ENCODE measurements around the gene MAD1L1. TPM values are rescaled to one million over a fixed set of nuclear protein-coding genes. Genes with fewer than 3 reads are reported as not detected.
A peak's percentile ranks its signal among the peaks of the same experiment; 100 is the strongest.

MAD1L1 gene
- total and polyA plus RNA-seq, 2 of the 8 experiments (the other 6 are each of a cell fraction or from before 2014, with no cell fraction given), result 40.4 to 44.6 TPM

DNA sequence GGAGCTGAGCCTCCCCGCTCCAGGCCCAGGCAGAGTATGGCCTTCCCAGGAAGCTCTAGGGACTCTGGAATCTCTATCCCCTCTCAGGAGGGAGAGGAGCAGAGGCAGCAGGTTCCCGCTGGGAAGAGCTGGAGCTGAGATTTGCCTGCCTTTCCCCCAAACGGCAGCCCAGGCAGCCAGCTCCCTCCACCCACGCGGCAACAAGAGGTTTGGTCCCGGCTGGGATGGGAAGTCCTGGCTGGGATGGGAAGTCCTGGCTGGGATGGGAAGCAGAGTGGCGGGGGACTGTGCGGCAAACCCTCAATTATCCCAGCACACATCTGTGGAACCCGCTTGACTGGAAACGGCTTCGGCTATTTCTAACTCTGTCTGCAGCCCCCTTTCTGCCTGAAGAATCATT lies 339.7 kb downstream of the MAD1L1 start:
- Histone ChIP-seq H3K56ac (replicated peaks; ENCODE audit: insufficient read length, low read depth, low read length) (no peak overlapping the region), H3K36me3 (ENCODE audit: control insufficient read depth in 2 of 4, insufficient read depth in 4 of 4, low read length in 3 of 4) (peaks cover 0 to 9% (median 3%) of the 10 kb centered on the region in 4 experiments; a peak in 3 of 8 replicates), H3K9ac (replicated peaks in 1 of 4; ENCODE audit: extremely low read depth in 1 of 4, low read depth in 3 of 4, low read length in 3 of 4) (no peak overlapping the region), H4K20me1 (replicated peaks in 1 of 2; ENCODE audit: control insufficient read depth in 1 of 2, insufficient read depth in 2 of 2, low read length in 2 of 2) (peaks cover 0 to 6% of the 10 kb centered on the region in 2 experiments), H2BK20ac (ENCODE audit: low read length) (no peak overlapping the region), H3K79me2 (ENCODE audit: control insufficient read depth in 1 of 2, insufficient read depth in 2 of 2, low read length in 2 of 2) (no peaks in the 10 kb centered on the region), H3K23me2 (ENCODE audit: low read depth, low read length) (no peaks in the 10 kb centered on the region), H2BK5ac (ENCODE audit: low read depth, low read length) (no peak overlapping the region; the same call in 1 of the 2 replicates), H2AFZ (ENCODE audit: low read length) (no peak overlapping the region), H3K9me3 (ENCODE audit: insufficient read depth in 2 of 2, low read depth in 1 of 2, low read length in 1 of 2) (peaks cover 5 to 10% of the 10 kb centered on the region in 2 experiments), H3K14ac (ENCODE audit: insufficient read length) (no peak overlapping the region), H3K4me2 (ENCODE audit: insufficient read depth in 1 of 2, low read depth in 2 of 2, low read length in 2 of 2) (no peak overlapping the region), H3K4me3 (ENCODE audit: extremely low read depth in 1 of 4, insufficient read depth in 2 of 4, low read depth in 3 of 4, low read length in 4 of 4) (no peak overlapping the region), H3K4me1 (replicated peaks in 1 of 4; ENCODE audit: control insufficient read depth in 3 of 4, insufficient read depth in 4 of 4, low read length in 3 of 4) (0 out of 7 replicates have a peak, but pooled peaks cover 0 to 2% (median 0%) of the 10 kb centered on the region in 4 experiments), H3K18ac (ENCODE audit: extremely low read depth, low read length) (no peak overlapping the region), H2AK5ac (ENCODE audit: low read depth, low read length) (no peak overlapping the region), H3K27ac (ENCODE audit: low read depth, low read length) (no peak overlapping the region), H3K23ac (ENCODE audit: insufficient read length) (no peak overlapping the region), H2BK15ac (ENCODE audit: low read length) (no peak overlapping the region), H4K8ac (ENCODE audit: extremely low read depth, insufficient read depth, low read length) (peak overlapping the region; percentile 72; the same call in 1 of the 2 replicates), H4K91ac (replicated peaks; ENCODE audit: insufficient read length, low read length) (no peak overlapping the region), H4K5ac (ENCODE audit: insufficient read length, low read depth, low read length) (no peak overlapping the region), H3K4ac (replicated peaks; ENCODE audit: insufficient read length, low read depth, low read length) (no peak overlapping the region), H2BK120ac (replicated peaks; ENCODE audit: low read depth, low read length) (no peak overlapping the region), H3K27me3 (replicated peaks in 1 of 4; ENCODE audit: control insufficient read depth in 3 of 4, extremely low read depth in 1 of 4, insufficient read depth in 3 of 4, low read length in 3 of 4) (no peaks in the 10 kb centered on the region), H3K79me1 (ENCODE audit: low read depth, low read length) (no peaks in the 10 kb centered on the region), H2BK12ac (ENCODE audit: low read depth, low read length) (no peak overlapping the region)
- DNase-seq (ENCODE audit: low read depth in 1 of 2, low spot score in 2 of 2), result no peak
- ChIA-PET CTCF (ENCODE audit: partially characterized antibody) (interaction anchor here (0.7 to 6.1 kb wide), 6 partner anchors 9 to 80 kb away, joined by 3 to 49 read pairs (median 4); no protein-coding TSS in a partner anchor), POLR2A (ENCODE audit: partially characterized antibody) (interaction anchor here (0.8 to 1.3 kb wide), 2 partner anchors 66 to 340 kb away, joined by 3 read pairs; partner anchors contain the start of gene MAD1L1)
- 89% methylated on average over 10 of the region's 11 CpGs; no CpG with 5 or more reads in 1 of the 2 experiments for WGBS, 2 experiments (ENCODE audit: extremely low coverage in 1 of 2, insufficient coverage in 1 of 2, insufficient read length in 1 of 2, insufficient replicate concordance in 2 of 2, low coverage in 1 of 2, low lambda C conversion rate in 2 of 2, missing lambda C conversion rate in 1 of 2)
- FAIRE-seq, result no peak
